ENCODE data around the gene FCER1A.

The FCER1A gene

DNA sequence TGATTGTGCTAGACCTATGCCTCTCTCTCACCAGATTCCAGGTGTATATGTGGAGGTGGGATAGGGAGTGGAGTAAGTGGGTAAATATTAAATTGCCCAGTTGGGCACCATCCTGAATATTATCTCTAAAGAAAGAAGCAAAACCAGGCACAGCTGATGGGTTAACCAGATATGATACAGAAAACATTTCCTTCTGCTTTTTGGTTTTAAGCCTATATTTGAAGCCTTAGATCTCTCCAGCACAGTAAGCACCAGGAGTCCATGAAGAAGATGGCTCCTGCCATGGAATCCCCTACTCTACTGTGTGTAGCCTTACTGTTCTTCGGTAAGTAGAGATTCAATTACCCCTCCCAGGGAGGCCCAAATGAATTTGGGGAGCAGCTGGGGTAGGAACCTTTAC, at the start of gene FCER1A:
TSS of gene FCER1A (plus strand) at position 242 of the 400 bp plus-strand sequence. CDS start at position 271, 29 bp downstream.
- FAIRE-seq: no peak
- DNase-seq (ENCODE audit: insufficient read length, low spot score): no peak

DNA sequence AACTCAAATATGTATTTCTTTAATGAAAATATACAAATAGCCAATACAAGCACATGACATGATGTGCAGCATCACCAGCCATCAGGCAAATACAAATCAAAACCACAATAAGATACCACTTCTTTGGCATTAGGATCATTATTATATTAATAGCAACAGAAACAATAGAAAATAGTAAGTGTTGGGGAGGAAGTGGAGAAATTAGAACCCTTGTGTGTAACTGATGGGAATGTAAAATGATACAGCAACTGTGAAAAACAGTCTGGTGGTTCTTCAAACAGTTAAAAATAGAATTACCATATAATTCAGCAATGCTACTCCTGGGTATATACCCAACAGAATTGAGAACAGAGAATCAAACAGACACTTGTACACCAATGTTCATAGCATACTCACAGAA, 40.8 kb upstream of the FCER1A start:
- DNase-seq (ENCODE audit: insufficient read length, low spot score) (no peak), FAIRE-seq (no peak)

DNA sequence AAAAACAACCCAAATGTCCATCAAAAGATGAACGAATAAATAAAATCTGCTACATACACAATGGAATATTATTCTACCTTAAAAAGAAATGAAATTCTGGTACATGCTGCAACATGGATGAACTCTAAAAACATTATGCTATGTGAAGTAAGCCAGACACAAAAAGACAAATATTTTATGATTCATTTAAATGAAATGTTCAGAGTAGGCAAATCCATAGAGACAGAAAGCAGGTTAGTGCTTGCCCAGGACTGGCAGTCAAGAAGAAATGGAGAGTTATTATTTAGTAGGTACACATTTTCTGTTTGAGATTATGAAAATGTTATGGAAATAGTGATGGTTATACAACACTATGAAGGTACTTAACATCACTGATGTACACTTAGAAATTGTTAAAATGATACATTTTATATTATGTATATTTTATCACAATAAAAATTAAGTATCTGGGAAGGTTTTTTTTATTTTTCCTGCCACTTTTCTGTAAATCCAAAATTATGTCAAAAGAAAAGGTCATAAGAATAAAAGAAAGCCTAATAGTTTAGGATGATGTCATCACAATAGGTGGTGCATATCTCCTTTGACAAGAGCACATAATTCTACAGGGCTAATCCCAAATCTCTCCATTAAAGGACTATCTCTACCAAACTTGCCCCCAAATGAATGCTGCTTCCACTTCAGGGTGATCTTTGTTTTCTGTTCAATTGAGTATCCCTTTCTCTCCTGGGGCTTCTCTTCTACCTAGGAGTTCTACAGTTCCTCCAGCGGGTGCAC, 40.2 kb upstream of the FCER1A start:
- no peak for DNase-seq (ENCODE audit: insufficient read length, low spot score)
- no peak for FAIRE-seq

DNA sequence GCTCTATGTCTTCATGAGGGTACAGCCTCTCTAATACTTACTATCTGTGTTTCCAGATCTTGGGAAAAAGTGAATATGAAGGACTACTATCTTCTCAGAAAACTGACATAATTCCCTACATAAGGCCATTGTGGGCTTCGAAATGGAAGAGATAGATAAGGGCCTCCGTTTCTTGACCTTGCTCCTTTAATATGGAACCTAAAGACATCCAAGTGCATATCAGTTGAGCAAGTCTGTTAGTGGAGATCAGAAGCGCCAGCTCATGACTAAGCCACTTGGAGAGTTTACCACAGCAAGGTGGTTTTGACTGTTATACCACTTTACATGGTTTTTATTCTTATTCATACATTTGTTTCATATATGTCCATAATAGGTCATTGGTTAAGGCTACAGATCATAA, 35.3 kb upstream of the FCER1A start:
- DNase-seq (ENCODE audit: insufficient read length, low spot score) (no peak), FAIRE-seq (no peak)

DNA sequence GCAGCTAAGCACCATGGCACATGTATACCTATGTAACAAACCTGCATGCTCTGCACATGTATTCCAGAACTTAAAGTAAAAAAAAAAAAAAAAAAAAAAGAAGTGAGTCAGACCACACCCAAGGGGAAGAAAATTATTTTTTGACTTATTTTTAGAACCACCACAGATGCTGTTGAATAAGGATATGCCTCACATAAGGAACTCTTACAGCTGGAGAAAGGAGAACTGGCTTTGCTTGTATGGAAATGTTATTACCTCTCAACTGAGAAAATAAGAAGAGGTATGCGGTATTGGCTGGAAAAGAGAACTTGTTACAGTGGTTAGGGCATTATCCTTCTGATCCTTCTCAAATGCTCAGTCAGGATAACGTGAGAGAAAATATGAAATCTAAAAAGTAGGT, 27.5 kb upstream of the FCER1A start:
- DNase-seq (ENCODE audit: insufficient read length, low spot score) (no peak), FAIRE-seq (no peak)

DNA sequence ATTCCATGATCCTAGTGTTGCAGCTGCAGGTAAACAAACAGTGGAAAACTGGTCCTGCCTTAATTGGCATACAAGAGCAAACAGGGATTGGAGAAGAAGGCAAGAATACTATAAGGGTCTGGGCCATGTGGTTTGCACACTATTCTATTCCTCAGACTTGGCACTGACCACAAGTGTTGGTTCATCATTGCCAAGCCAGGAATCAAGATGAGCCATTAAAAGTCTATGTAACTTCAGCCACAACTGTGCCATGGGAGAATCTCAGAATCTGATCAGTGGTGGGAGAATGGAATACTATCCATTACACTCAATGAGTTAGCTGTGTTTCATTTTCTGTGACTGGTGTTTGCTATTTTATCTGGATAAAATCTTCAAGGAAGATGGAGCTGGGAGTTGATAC, 26.2 kb upstream of the FCER1A start:
- DNase-seq (ENCODE audit: insufficient read length, low spot score) (no peak), FAIRE-seq (no peak)

DNA sequence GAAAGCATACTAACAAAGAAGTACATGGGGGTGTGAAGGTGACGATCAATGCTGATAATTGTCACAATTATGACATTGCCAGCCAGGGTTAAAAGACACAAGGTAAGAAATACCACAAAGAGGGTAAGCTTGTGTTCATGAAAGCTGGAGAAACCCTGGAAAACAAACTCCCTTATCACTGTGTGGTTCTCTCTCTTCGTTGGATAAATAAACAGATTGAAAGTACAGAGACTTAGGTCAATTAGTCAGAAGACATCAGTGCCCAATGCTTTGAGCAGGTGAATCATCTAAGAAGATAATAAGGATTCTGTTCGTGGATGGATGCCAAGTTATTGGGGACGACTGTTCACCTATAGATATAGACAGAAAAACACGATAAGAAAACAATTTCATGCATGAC, 22.4 kb upstream of the FCER1A start:
- FAIRE-seq: no peak
- DNase-seq (ENCODE audit: insufficient read length, low spot score): no peak

DNA sequence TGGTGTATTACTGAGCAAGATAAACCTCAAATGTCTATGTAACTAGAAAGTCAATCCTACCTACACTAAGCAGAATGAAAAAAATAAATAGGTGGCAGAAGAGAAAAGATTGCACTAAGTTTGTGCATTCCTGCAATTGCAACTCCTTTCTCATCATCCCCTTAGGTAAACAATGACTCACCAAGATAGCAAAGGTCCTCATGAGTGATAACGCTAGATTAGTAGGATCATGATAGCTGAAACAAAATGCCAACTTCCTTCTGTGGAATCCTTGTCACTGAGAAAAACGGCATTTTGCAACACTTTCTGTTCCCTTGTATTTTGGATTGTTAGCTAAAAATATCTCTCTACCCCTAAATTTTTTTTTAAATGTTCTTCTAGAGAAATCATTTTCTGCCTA, 20.0 kb upstream of the FCER1A start:
- FAIRE-seq: no peak
- DNase-seq (ENCODE audit: insufficient read length, low spot score): peak; percentile 17

DNA sequence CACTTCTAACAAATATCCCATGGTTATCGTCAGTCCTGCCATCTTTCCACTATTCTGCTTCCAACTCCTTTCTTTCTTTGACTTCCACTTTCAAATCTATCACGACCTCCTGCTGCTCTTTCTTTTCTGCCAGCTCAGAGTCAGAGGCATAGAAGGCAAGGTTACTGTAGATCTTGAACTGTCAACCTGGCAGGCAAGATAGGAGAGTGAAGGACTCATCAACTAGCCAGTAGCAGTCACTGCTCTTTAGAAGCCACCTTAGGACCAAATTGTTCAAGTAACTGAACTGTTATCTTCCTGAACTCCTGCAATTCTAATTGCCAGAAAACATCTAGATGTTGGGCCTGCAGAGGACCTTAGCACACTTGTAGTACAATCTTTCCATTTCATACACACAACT, 13.1 kb upstream of the FCER1A start:
- no peak for FAIRE-seq

DNA sequence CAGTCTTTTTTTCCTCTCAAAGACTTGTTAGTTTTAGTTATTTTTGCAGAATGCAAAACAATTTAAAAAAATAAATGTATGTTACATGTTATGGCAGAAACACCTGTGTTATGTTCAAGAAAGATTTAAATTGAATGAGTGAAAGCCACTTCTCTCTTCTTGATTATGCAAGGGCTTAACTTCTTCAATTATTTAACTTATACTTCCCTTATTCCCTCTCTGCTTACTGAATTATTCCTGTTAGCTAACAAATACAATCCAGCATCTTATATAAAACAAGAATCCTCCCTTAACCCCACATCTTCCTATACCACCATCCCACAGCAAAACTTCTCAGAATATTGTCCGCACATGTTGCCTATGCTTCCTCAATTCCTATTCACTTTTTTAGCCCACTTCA, 10.7 kb upstream of the FCER1A start:
- DNase-seq (ENCODE audit: insufficient read length, low spot score) (no peak), FAIRE-seq (no peak)

More for the DNA sequence above, 13.1 kb upstream of the FCER1A start:
- DNase-seq (ENCODE audit: insufficient read length, low spot score): no peak

DNA sequence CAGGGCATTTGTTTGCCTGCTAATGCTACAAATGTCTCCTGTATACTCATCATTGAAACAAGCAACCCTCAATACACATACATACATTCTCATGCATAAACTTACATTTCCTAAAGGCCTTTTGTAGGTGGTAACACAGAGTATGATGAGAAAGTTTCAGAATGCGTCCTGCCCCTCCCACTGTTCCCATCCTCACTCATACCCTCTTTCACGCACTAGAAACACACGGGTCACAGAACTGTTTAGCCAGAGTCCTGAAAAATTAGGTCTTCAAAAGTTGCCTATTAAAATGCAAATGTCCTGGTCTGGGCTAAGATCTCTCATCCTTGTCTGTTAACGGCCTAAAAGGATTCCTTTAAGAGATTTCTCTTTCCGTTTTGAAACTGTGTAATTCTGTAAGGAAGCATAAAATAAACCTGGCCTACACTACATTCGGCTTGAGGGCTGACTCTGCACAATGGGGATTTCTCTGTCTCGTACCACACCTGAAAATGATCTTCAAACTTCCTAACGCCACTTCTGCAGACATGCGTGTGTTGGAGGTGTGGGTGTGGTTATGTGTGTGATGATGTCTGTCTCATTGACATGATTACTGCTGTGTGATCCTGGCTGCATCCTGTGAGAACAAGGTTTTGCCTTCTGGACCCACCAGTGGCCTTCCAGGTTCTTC, 5.3 kb upstream of the FCER1A start:
- DNase-seq (ENCODE audit: insufficient read length, low spot score) (no peak), FAIRE-seq (no peak)

DNA sequence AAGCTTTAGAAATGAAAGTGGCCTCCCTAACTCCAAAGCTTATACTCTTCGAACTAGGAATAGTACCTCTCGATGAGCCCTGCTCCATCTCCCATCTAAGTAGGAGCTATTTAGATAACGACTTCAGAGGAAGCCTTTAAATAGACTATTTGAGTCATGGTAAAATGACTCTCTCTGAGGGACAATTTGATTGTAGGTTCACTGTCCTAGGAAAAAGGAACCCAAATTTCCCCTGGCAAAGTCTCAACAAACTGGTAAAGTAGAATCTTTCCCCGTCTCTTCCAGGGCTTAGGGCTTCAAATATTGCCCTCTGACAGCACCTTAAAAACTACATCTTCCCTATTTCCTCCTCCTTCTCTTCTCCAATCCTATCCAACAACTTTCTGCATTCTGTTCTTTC, 2.0 kb upstream of the FCER1A start:
- DNase-seq (ENCODE audit: insufficient read length, low spot score): no peak
- no peak for FAIRE-seq

DNA sequence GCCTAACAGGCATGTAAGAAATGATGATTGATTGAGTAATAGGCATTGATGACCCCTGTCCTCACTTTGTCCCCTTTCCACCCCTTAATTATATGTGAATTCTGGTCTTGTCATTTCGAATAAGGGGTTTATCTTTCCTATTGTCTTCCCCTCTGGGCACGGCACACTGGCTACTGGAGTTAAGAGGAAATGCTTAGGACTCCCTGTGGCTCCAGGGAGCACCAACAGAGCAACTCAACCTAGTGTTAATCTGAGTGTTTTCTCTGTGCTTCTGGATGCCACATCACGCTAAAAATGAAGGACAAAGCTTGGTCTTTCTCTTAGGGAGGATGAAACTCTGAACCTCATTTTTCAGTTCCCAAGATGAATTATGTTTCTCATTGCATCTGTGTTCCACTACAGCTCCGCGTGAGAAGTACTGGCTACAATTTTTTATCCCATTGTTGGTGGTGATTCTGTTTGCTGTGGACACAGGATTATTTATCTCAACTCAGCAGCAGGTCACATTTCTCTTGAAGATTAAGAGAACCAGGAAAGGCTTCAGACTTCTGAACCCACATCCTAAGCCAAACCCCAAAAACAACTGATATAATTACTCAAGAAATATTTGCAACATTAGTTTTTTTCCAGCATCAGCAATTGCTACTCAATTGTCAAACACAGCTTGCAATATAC, 5.3 kb downstream of the FCER1A start:
- DNase-seq (ENCODE audit: insufficient read length, low spot score) (no peak), FAIRE-seq (no peak)

DNA sequence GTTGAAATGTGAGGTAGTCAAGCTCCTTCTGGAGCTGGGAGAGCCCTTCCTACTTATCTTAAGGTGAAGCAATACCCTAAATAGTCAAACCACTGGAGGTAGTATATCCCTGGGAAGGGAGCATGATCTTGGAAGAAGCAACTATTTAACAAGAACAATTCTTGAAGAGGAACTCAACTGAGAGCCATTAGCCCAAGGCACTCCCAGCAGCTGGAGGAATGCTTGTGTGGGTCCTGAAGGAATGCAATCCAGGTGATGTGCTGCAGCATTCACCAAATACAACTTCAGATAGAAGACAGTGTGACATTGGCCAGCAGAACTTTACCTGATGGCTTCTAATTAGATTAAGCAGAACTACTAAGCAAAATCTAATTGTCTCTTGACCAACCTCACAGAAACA, 9.5 kb downstream of the FCER1A start:
- FAIRE-seq: no peak

DNA sequence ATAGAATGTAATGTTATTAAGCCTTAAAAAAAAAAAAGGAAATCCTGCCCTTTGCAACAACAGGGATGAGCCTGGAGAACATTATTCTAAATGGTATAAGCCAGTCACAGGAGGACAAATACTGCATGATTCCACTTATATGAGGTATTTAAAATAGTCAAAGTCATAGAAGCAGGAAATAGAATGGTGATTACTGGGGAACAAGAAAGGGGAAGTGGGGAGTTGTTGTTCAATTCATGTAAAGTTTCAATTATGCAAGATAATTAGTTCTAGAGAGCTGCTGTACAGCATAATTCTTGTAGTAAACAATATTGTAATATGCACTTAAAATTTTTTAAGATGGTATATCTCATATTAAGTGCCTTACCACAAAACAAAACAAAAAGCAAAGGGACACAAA, 13.2 kb downstream of the FCER1A start:
- no peak for DNase-seq (ENCODE audit: insufficient read length, low spot score)

More for the DNA sequence above, 9.5 kb downstream of the FCER1A start:
- no peak for DNase-seq (ENCODE audit: insufficient read length, low spot score)

DNA sequence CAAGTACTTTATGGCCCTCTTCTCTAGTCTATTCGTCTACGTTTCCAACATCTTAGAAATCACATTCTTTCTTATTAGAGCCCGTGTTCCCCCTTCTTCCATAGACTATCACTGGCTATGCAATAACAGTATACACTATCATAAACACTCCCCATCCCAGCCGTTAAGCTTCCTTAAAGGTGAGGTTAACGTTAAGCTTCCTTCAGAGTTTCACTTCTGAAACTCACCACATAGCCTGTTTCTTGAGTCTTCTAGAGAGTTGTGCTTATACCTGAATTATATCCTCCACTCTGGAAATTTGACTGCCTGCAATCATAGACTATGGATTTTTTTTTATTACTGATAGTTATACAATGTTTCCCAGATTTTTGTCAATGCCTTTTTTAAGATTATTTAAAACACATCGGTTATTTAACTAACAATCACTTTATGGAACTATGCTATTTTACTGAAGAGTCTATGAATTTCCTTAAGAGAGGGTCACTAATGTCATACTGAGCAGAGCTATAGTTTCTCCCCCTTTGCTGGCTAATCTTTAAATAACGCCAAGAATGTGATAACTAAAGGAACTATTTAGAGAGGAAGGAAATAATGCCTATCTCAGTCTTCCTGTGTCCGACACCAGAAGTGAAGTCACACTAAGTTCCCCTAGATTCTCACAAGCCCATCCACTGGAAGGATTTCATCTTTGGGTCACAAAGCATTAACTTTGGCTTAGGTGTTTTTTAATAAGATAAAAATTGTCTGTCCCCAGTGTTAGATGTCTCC, 16.8 kb downstream of the FCER1A start:
- FAIRE-seq: no peak
- DNase-seq (ENCODE audit: insufficient read length, low spot score): no peak

More for the DNA sequence above, 13.2 kb downstream of the FCER1A start:
- no peak for FAIRE-seq

DNA sequence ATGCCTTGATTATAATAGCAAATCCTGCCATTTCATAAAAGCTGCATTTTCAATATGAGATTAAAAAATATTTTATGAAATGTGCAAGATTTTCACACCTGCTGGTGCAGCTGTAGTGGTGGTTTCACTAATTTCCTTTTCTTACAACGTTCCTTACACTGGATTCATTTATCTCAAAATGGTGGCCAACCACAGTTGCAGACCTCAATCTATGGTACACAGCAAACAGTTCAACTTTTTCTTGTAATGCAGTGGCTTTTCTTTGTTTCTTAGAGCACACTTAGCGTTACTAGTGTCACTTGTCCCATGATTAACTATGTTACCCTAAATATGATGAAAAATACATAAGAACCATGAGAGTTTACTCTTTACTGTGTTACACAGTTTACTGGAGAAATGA, 32.7 kb downstream of the FCER1A start:
- DNase-seq (ENCODE audit: insufficient read length, low spot score) (no peak), FAIRE-seq (no peak)

DNA sequence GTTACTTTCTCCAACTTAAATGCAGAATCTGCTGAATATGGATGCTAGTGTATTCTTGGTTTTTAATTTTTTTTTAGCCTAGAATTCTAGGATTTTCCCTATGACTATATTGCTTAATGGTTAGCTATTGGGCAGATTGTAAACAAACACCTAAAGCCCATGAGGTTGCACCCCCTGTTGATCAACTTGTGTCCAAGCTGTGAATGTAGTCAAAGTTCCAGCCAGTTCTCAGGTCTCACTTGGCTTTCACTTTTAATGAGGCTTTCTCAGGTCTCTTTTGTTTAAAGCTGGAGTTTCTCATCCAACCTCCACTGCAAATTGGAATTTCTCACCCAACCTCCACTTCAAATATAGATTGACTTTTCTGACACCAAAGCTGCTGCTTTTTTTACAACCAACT, 35.9 kb downstream of the FCER1A start:
- DNase-seq (ENCODE audit: insufficient read length, low spot score) (no peak), FAIRE-seq (no peak)

DNA sequence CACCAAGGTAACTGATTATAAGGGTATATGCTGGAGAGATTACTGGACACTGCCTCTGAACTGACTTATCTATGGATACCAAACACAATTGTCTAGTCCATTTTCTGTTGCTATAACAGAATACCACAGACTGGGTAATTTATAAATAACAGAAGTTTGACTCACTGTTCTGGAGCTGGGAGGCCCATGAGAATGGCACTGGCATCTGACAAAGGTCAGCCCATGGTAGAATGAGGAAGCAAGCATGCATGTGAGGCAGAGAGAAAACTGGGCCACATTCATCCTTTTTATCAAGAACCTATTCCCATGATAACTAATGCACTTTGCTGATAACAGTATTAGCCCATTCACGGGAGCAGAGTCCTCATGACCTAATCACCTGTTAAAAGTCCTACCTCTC, 37.4 kb downstream of the FCER1A start:
- FAIRE-seq: no peak
- no peak for DNase-seq (ENCODE audit: insufficient read length, low spot score)

DNA sequence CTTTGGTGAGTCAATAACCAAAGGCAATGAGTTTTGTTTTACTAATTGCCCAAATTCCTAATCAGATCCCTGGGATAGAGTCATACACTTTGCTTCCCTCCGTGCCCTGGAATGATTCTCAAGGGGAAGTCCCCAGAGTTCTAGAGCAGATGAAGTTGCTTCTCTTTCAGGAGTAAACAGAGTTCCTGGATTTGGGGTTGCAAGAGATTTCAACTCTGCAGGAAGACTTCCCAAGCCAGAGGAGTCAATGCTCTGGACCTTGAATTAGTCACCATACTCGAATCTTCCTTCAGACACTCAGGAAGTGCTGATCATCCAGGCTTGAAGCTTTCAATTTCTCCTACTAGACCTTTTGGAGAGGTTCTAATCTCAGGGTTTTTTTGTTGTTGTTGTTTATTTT, 39.6 kb downstream of the FCER1A start:
- FAIRE-seq (no peak), DNase-seq (ENCODE audit: insufficient read length, low spot score) (no peak)

DNA sequence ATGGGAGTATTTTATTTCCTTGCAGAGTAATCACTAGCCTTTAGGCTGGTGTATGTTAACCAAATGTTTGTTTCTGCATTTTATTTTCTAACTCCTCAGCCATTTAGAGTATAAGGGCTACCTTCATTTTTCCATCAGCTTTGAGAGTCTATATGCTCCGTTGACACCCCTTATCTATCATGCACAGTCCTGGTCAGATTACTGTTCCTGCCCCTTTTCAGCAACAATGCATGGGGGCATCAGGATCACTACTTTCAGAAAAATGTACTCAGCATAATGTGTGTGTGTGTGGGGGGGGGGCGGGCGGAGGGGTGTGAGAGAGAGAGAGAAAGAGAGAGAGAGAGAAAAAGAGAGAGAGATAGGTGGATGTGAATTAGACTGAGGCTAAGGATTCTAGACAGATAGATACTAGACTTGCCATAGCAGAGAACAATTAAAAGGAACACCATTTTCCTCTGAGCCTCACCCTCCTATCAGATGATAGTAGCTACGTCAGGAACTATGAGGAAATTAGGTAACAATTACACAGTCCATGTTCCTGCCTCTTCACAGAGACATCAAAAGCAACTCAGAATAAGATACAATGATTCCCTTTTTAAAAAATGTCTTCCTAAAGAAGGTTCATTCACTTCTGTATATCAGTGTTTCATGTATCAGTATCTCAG, 40.8 kb downstream of the FCER1A start:
- no peak for FAIRE-seq
- DNase-seq (ENCODE audit: insufficient read length, low spot score): no peak

All from HTR-8/SVneo (cell line).